ENCODE measurements around the gene AUTS2. TPM values are rescaled to one million over a fixed set of nuclear protein-coding genes. Genes with fewer than 3 reads are reported as not detected.

AUTS2 gene
- total RNA-seq, 1 donor from 2014 or later: 71.3 TPM

- FAIRE-seq: no peak
- peak in 1 of 2 donors; percentile 65 for DNase-seq (ENCODE audit: low spot score in 2 of 2)
Measured at GRCh38 chr7:69599286-69599954, 1.1 kb downstream of the AUTS2 start.

GRCh38 chr7:69599955-69600709 lies 1.9 kb downstream of the AUTS2 start:
- FAIRE-seq (no peak), DNase-seq (ENCODE audit: low spot score in 2 of 2) (no peak)

- DNase-seq (ENCODE audit: low spot score in 2 of 2): no peak
- FAIRE-seq: no peak
Measured at GRCh38 chr7:69600710-69601519, 2.6 kb downstream of the AUTS2 start.

GRCh38 chr7:69602522-69602921 lies 4.2 kb downstream of the AUTS2 start:
- no peak for DNase-seq (ENCODE audit: low spot score in 2 of 2)
- no peak for FAIRE-seq

GRCh38 chr7:69603351-69603750 lies 5.1 kb downstream of the AUTS2 start:
- DNase-seq (ENCODE audit: low spot score in 2 of 2) (no peak), FAIRE-seq (no peak)

GRCh38 chr7:69603937-69604494 lies 5.7 kb downstream of the AUTS2 start:
- DNase-seq (ENCODE audit: low spot score in 2 of 2): no peak
- no peak for FAIRE-seq

GRCh38 chr7:69605070-69605469 lies 6.8 kb downstream of the AUTS2 start:
- DNase-seq (ENCODE audit: low spot score in 2 of 2): no peak
- FAIRE-seq: no peak

GRCh38 chr7:69605546-69605945 lies 7.3 kb downstream of the AUTS2 start:
- FAIRE-seq: no peak
- DNase-seq (ENCODE audit: low spot score in 2 of 2): no peak

GRCh38 chr7:69608049-69608448 lies 9.8 kb downstream of the AUTS2 start:
- DNase-seq (ENCODE audit: low spot score in 2 of 2) (no peak), FAIRE-seq (no peak)

- no peak for FAIRE-seq
Measured at GRCh38 chr7:69608878-69609277, 10.6 kb downstream of the AUTS2 start.

GRCh38 chr7:69609541-69610373 lies 11.5 kb downstream of the AUTS2 start:
- DNase-seq (ENCODE audit: low spot score in 2 of 2) (no peak), FAIRE-seq (no peak)

More at GRCh38 chr7:69608878-69609277, 10.6 kb downstream of the AUTS2 start:
- no peak for DNase-seq (ENCODE audit: low spot score in 2 of 2)

- no peak for DNase-seq (ENCODE audit: low spot score in 2 of 2)
Measured at GRCh38 chr7:69610374-69611084, 12.3 kb downstream of the AUTS2 start.

GRCh38 chr7:69612981-69613380 lies 14.7 kb downstream of the AUTS2 start:
- DNase-seq (ENCODE audit: low spot score in 2 of 2) (no peak), FAIRE-seq (no peak)

More at GRCh38 chr7:69610374-69611084, 12.3 kb downstream of the AUTS2 start:
- FAIRE-seq: no peak

- no peak for FAIRE-seq
- no peak for DNase-seq (ENCODE audit: low spot score in 2 of 2)
Measured at GRCh38 chr7:69613846-69614245, 15.6 kb downstream of the AUTS2 start.

GRCh38 chr7:69615685-69616084 lies 17.4 kb downstream of the AUTS2 start:
- no peak for DNase-seq (ENCODE audit: low spot score in 2 of 2)
- FAIRE-seq: no peak

- no peak for FAIRE-seq
- no peak for DNase-seq (ENCODE audit: low spot score in 2 of 2)
Measured at GRCh38 chr7:69617364-69617763, 19.1 kb downstream of the AUTS2 start.

GRCh38 chr7:69619054-69619453 lies 20.8 kb downstream of the AUTS2 start:
- FAIRE-seq (no peak), DNase-seq (ENCODE audit: low spot score in 2 of 2) (no peak)

GRCh38 chr7:69619635-69620034 lies 21.4 kb downstream of the AUTS2 start:
- no peak for FAIRE-seq
- DNase-seq (ENCODE audit: low spot score in 2 of 2): no peak

GRCh38 chr7:69620063-69620462 lies 21.8 kb downstream of the AUTS2 start:
- FAIRE-seq: no peak

More at GRCh38 chr7:69620063-69620462, 21.8 kb downstream of the AUTS2 start:
- DNase-seq (ENCODE audit: low spot score in 2 of 2): no peak
